Measurements from ENCODE around the gene SH3BP1.

GRCh38 chr22:37692627-37693285 lies 53.3 kb downstream of the SH3BP1 start:
- no peak for TF ChIP-seq CTCF (conservative IDR thresholded peaks at IDR 0.05; ENCODE audit: low read depth, low read length)
- TF ChIP-seq EZH2 (IDR thresholded peaks at IDR 0.05; ENCODE audit: borderline replicate concordance, low read depth, low read length, poor library complexity, severe bottlenecking): no peak
